Suprapubic skin (tissue), 4 donors: ENCODE data around the gene ZFAND3. TPM values are rescaled to one million over a fixed set of nuclear protein-coding genes. Genes with fewer than 3 reads are reported as not detected.
"Not testable (repeated sequence)": the region's sequence is repeated elsewhere in the genome, so short reads cannot be mapped to it uniquely, and the experiment has no call there.

Source experiments
- DNase-seq, 2 donors: peaks; one replicate each; pipeline ENCODE4 v3.0.0-alpha.2; 2019; ENCODE audit warnings: low spot score in 2 of 2
- H3K27ac ChIP-seq: fragments of 200-600 bp; sonication (generic); one replicate; pipeline ENCODE4 v1.5.1; 2019
- H3K27me3 ChIP-seq: fragments of 200-600 bp; sonication (generic); one replicate; pipeline ENCODE4 v1.5.1; 2019
- H3K36me3 ChIP-seq: fragments of 200-600 bp; sonication (generic); one replicate; pipeline ENCODE4 v1.5.1; 2019
- H3K4me1 ChIP-seq: fragments of 200-600 bp; sonication (generic); one replicate; pipeline ENCODE4 v1.5.1; 2019
- H3K4me3 ChIP-seq: fragments of 200-600 bp; sonication (generic); one replicate; pipeline ENCODE4 v1.5.1; 2019; ENCODE audit warnings: mild to moderate bottlenecking
- H3K9me3 ChIP-seq: fragments of 200-600 bp; sonication (generic); one replicate; pipeline ENCODE4 v1.5.1; 2019
- CTCF ChIP-seq, 2 donors: fragments of 200-600 bp in 1 of 2; fragments of 450-650 bp in 1 of 2; sonication (generic) in 1 of 2; IDR thresholded peaks; one replicate each; pipeline ENCODE4 v1.5.1; 2016 to 2019; ENCODE audit warnings: antibody characterized with exemption in 2 of 2, mild to moderate bottlenecking in 1 of 2, moderate library complexity in 1 of 2
- EP300 ChIP-seq: sonication (generic); formaldehyde crosslinking; IDR thresholded peaks from one replicate; pipeline ENCODE4 v1.6.1; 2017; ENCODE audit warnings: antibody characterized with exemption
- POLR2A ChIP-seq, 2 donors: fragments of 450-650 bp; IDR thresholded peaks; one replicate each; pipeline ENCODE4 v1.6.1; 2017; ENCODE audit warnings: antibody characterized with exemption in 2 of 2, mild to moderate bottlenecking in 2 of 2, moderate library complexity in 2 of 2
- POLR2AphosphoS5 ChIP-seq, 3 donors: sonication (generic); formaldehyde crosslinking; IDR thresholded peaks; one replicate each; pipeline ENCODE4 v1.6.1; 2017; ENCODE audit warnings: antibody characterized with exemption in 3 of 3
- WGBS: methylation state at CpG from one replicate; pipeline ENCODE4 v1.1.5; 2018; 5-methylcytosine and 5-hydroxymethylcytosine counted together
- total RNA-seq, 4 donors: library from RNA; depleted of rRNA; stranded (reverse); fragments of >200 nt; gene quantifications; one replicate each; pipeline ENCODE4 v1.1.0, GENCODE V29; 2016

ZFAND3 gene
- total RNA-seq, 4 donors from 2014 or later, result 31.1 to 41.0 (median 36.3) TPM

GRCh38 chr6:37947468-37947867 lies 127.9 kb downstream of the ZFAND3 start:
- Histone ChIP-seq H3K4me1 (peaks cover under 1% of the 10 kb centered on the region), H3K9me3 (no peaks in the 10 kb centered on the region), H3K4me3 (no peak overlapping the region), H3K27me3 (no peaks in the 10 kb centered on the region), H3K27ac (no peak overlapping the region), H3K36me3 (no peaks in the 10 kb centered on the region)
- no peak for TF ChIP-seq EP300
- no peak for TF ChIP-seq POLR2AphosphoS5 (IDR thresholded peaks at IDR 0.05)
- no peak for TF ChIP-seq POLR2A (IDR thresholded peaks at IDR 0.05)
- TF ChIP-seq CTCF (IDR thresholded peaks at IDR 0.05), result no peak
- DNase-seq, result no peak

- H3K27ac ChIP-seq, H3K4me1 ChIP-seq, DNase-seq, H3K9me3 ChIP-seq, H3K36me3 ChIP-seq, H3K27me3 ChIP-seq, H3K4me3 ChIP-seq: not testable (repeated sequence)
- 96% methylated on average over 2 of the region's 2 CpGs for WGBS
Measured at GRCh38 chr6:37948584-37948983, 129.1 kb downstream of the ZFAND3 start.

- Histone ChIP-seq H3K9me3 (no peaks in the 10 kb centered on the region), H3K4me1 (peaks cover 2% of the 10 kb centered on the region), H3K27me3 (no peaks in the 10 kb centered on the region), H3K4me3 (no peak overlapping the region), H3K27ac (no peak overlapping the region), H3K36me3 (no peaks in the 10 kb centered on the region)
- 85% methylated on average over 2 of the region's 2 CpGs for WGBS
- DNase-seq, result no peak
- TF ChIP-seq POLR2AphosphoS5 (IDR thresholded peaks at IDR 0.05) (no peak), CTCF (IDR thresholded peaks at IDR 0.05) (no peak), POLR2A (IDR thresholded peaks at IDR 0.05) (no peak), EP300 (no peak)
Measured at GRCh38 chr6:37952027-37952426, 132.5 kb downstream of the ZFAND3 start.

GRCh38 chr6:37954791-37955190 lies 135.3 kb downstream of the ZFAND3 start:
- TF ChIP-seq POLR2AphosphoS5 (IDR thresholded peaks at IDR 0.05), result no peak
- TF ChIP-seq POLR2A (IDR thresholded peaks at IDR 0.05), result no peak
- TF ChIP-seq EP300, result no peak
- TF ChIP-seq CTCF (IDR thresholded peaks at IDR 0.05), result no peak
- peaks cover 2% of the 10 kb centered on the region for H3K4me1 ChIP-seq
- no peak overlapping the region for H3K27ac ChIP-seq
- no peak overlapping the region for H3K4me3 ChIP-seq
- no peaks in the 10 kb centered on the region for H3K27me3 ChIP-seq
- H3K9me3 ChIP-seq, result no peaks in the 10 kb centered on the region
- no peak for DNase-seq
- no peaks in the 10 kb centered on the region for H3K36me3 ChIP-seq

GRCh38 chr6:37956711-37957275 lies 137.3 kb downstream of the ZFAND3 start:
- H3K27me3 ChIP-seq, result no peaks in the 10 kb centered on the region
- H3K9me3 ChIP-seq, result no peaks in the 10 kb centered on the region
- no peak overlapping the region for H3K27ac ChIP-seq
- peaks cover 2% of the 10 kb centered on the region for H3K4me1 ChIP-seq
- TF ChIP-seq POLR2AphosphoS5 (IDR thresholded peaks at IDR 0.05), result no peak
- no peak for TF ChIP-seq POLR2A (IDR thresholded peaks at IDR 0.05)
- no peak for TF ChIP-seq EP300
- no peak for TF ChIP-seq CTCF (IDR thresholded peaks at IDR 0.05)
- H3K4me3 ChIP-seq, result no peak overlapping the region
- no peaks in the 10 kb centered on the region for H3K36me3 ChIP-seq
- 65% methylated on average over 5 of the region's 5 CpGs for WGBS
- no peak for DNase-seq

GRCh38 chr6:37959061-37959460 lies 139.5 kb downstream of the ZFAND3 start:
- no peak overlapping the region for H3K4me3 ChIP-seq
- H3K9me3 ChIP-seq, result no peaks in the 10 kb centered on the region
- 67% methylated on average over 3 of the region's 3 CpGs for WGBS
- H3K27ac ChIP-seq, result no peak overlapping the region
- H3K36me3 ChIP-seq, result no peaks in the 10 kb centered on the region
- no peaks in the 10 kb centered on the region for H3K4me1 ChIP-seq
- TF ChIP-seq EP300 (no peak), POLR2A (IDR thresholded peaks at IDR 0.05) (no peak), CTCF (IDR thresholded peaks at IDR 0.05) (no peak), POLR2AphosphoS5 (IDR thresholded peaks at IDR 0.05) (no peak)
- H3K27me3 ChIP-seq, result no peaks in the 10 kb centered on the region
- DNase-seq, result no peak
